AG04449 (cell line): ENCODE measurements around the gene ARID3B.

Experiments
- CTCF ChIA-PET: fragments of 350-600 bp; formaldehyde crosslinking; extraction: SDS; loops from one replicate; lab custom pipeline; 2021; ENCODE audit warnings: antibody characterized with exemption; lab: Yijun Ruan, JAX
- POLR2A ChIA-PET: fragments of 400-600, 350-600 bp; formaldehyde crosslinking; extraction: SDS; loops from one replicate; lab custom pipeline; 2020; ENCODE audit warnings: antibody characterized with exemption, inconsistent platforms; lab: Yijun Ruan, JAX
- DNase-seq: peaks from one replicate; pipeline ENCODE4 v3.0.0-alpha.2; 2010; ENCODE audit warnings: low read depth, low spot score
- H3K4me3 ChIP-seq: 2 replicates; pipeline ENCODE4 v1.5.1; 2011; ENCODE audit warnings: low read depth, mild to moderate bottlenecking, control low read depth, low read length
- TF ChIP-seq, protein P1 (sequence below): IDR thresholded peaks from one replicate; pipeline ENCODE4 v1.5.1; 2011; ENCODE audit warnings: mild to moderate bottlenecking, moderate library complexity, low read length, control low read depth, inconsistent platforms; ENCODE audit not compliant: insufficient read depth; ENCODE audit errors: missing control alignments

The ARID3B gene

DNA sequence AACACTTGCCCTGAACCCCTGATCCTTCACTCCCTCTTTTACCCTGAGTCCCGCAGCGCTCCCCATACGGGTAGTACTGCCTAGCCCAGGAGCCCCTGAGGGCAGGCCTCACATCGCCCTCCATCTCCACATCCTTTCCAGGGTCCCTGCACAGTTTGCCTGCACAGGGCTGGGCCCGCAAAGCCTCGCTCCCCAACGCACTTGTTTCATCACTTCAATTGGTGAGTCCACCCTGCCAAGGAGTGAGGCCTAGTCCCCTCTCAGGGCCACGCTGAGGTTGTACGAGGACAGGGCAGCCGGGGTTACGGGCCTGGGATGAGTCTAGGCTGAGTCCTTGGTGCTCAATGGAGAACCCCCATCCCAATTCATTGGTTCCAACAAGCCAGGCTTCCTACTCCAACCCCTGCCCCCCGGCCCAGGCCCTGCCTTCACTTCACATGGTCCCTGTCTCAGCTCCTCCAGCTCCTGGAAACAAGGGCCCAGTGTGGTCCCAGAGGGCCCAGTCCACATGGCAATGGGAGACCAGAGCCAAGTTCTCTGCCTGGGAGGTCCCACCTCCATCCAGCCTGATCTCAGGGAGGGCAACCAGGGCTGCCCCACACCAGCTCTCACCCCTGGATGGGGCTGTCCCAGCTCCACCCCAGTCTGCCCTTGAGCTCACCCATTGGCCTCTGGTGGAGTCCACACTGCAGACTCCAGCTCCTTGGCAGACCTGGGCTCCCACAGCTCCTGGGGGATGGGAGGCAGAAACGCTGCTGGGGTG lies 62.2 kb downstream of the ARID3B start:
- ChIA-PET POLR2A (no interaction called here), CTCF (interaction anchor here (0.8 kb wide), 2 partner anchors 18 to 29 kb away, joined by 3 read pairs; no protein-coding TSS in a partner anchor)
- H3K4me3 ChIP-seq = no peak overlapping the region
- DNase-seq = no peak
- TF ChIP-seq, protein P1, sequence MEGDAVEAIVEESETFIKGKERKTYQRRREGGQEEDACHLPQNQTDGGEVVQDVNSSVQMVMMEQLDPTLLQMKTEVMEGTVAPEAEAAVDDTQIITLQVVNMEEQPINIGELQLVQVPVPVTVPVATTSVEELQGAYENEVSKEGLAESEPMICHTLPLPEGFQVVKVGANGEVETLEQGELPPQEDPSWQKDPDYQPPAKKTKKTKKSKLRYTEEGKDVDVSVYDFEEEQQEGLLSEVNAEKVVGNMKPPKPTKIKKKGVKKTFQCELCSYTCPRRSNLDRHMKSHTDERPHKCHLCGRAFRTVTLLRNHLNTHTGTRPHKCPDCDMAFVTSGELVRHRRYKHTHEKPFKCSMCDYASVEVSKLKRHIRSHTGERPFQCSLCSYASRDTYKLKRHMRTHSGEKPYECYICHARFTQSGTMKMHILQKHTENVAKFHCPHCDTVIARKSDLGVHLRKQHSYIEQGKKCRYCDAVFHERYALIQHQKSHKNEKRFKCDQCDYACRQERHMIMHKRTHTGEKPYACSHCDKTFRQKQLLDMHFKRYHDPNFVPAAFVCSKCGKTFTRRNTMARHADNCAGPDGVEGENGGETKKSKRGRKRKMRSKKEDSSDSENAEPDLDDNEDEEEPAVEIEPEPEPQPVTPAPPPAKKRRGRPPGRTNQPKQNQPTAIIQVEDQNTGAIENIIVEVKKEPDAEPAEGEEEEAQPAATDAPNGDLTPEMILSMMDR = no peak

DNA sequence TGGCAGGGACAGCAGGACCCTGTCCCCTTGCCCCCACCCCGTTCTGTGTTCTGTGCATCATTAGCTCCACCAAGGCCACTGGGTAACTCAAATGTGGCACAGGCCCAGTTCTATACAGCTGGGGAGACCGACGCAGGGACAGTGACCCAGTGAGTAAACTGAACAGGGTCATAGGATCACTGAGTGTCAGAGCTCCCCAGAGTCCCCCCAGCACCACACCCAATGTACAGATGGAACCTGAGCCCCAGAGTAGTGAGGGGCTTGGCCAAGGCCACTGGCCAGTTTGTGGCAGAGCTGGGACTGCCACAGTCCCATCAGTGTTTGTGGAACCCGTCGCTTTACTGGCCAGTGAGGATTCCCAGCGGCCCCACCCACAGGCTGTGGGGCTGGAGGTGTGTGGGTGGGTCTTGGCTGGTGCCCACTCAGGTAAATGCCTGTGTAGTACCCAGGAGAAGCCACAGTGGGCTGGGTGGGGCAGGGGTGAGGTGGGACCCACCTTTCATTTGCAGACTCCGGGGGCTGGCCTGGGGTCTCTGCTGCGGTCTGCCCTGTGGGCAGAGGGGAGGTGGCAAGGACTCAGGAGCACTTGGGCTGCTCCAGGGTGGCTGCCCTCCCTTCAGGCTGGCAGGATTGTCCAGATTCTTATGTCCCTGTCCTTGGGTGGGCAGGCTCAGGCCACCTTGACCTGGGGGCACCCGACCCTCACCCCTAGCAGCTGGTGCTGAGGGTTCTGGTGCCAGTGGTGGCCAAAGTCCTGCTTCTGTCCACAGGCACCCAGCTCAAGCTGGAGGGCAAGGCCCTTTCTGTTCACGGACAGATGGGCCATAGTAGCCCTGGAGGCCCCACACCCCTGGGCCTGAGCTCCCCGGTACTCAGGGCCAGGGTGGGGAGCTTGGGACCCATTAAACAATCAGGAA lies 63.0 kb downstream of the ARID3B start:
- no peak for DNase-seq
- ChIA-PET POLR2A (no interaction called here), CTCF (interaction anchor here (0.8 to 1.1 kb wide), 3 partner anchors 17 to 229 kb away, joined by 3 read pairs; no protein-coding TSS in a partner anchor)
- TF ChIP-seq, protein P1 = no peak
- H3K4me3 ChIP-seq = no peak overlapping the region

DNA sequence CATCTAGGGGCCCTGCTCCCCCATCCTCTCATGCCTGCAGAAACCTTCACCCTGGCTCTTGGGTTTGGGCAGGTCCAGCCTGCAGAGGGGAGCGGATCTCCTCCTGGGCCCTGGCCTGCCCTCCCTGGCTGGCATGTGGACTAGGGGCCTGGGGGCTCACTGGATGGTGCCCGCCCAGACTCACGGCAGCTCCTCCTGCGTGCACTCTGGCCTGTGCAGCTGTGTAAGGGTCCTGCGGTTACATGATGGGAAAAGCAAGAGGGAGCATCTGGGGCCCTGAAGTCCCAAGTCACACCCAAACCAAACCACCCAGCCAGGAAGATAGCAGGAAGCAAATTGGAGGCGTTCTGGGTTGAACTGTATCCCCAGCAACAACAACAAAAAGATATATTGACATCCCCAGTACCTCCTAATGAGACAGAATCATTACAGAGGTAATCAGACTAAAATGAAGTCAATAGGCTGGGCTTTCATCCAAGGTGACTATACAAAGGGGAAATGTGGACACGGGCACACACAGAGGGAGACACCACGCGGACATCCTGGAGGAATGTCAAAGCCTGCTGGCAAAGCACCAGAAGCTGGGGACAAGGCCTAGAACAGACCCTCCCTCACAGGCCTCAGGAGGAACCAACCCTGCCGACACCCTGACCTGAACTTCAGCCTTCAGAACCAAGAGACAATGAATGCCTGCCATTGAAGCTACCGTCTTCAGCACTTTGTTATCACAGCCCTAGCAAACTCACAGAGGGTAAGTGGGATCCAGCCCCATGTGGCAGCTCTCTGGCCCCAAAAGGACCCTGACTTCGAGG lies 64.2 kb downstream of the ARID3B start:
- DNase-seq = no peak
- no peak overlapping the region for H3K4me3 ChIP-seq
- CTCF ChIA-PET = interaction anchor here (1.1 kb wide), 1 partner anchor 231 kb away, joined by 3 read pairs; no protein-coding TSS in a partner anchor
- TF ChIP-seq, protein P1 = no peak
- POLR2A ChIA-PET = no interaction called here

DNA sequence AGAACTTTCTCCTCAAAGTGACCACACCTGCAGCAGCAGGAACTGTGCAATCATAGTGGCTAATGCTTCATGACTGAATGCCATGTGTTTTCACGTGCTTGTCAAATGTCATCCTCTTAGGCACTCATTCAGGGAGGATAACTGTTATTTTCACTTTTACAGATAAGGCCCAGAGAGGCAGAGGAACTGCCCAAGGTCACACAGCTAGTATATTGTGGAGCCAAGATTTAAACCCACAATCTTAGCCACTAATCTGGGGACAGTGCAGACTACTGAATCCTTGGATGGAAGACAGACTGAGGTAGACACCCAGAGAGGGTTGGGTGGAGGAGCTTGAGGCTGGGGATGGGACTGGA lies 64.8 kb downstream of the ARID3B start:
- CTCF ChIA-PET = no interaction called here
- no peak for DNase-seq
- no peak overlapping the region for H3K4me3 ChIP-seq
- TF ChIP-seq, protein P1 = no peak
- POLR2A ChIA-PET = no interaction called here

DNA sequence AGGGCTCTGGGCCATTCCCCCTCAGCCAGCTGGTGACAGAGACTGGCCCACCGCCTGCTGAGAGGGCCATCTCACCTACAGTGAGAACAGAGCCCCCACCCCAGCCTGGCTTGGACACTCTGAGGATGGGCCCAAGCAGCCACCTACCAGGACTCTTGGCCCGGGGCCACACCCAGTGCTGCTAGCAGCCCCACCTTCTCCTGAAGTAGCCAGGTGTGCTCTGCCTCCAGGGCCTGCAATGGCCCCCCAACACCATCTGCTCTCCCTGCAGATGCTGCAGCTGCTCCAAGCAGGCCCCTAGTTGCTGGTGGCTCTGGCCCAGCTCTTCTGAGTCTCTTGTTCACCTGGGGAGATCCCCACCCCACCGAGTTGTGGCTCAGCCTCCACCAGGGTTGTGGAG lies 67.8 kb downstream of the ARID3B start:
- DNase-seq = no peak
- no peak overlapping the region for H3K4me3 ChIP-seq
- CTCF ChIA-PET = interaction anchor here (0.8 to 46.3 kb wide), 4 partner anchors 9 to 234 kb away, joined by 3 to 1672 read pairs (median 172); partner anchors contain the start of gene CSK
- TF ChIP-seq, protein P1 = no peak
- POLR2A ChIA-PET = no interaction called here
